Measurements from ENCODE around the gene RYR2.

The RYR2 gene

GRCh38 chr1:237041795-237042525 is at the start of gene RYR2:
TSS of gene RYR2 (plus strand) at chr1:237042184. CDS start at chr1:237042522, 338 bp downstream.
- DNase-seq (ENCODE audit: low read depth): no peak
- no peak within 1 kb of the TSS for H3K4me3 ChIP-seq (ENCODE audit: low read depth, low read length)
- TF ChIP-seq, protein P1, sequence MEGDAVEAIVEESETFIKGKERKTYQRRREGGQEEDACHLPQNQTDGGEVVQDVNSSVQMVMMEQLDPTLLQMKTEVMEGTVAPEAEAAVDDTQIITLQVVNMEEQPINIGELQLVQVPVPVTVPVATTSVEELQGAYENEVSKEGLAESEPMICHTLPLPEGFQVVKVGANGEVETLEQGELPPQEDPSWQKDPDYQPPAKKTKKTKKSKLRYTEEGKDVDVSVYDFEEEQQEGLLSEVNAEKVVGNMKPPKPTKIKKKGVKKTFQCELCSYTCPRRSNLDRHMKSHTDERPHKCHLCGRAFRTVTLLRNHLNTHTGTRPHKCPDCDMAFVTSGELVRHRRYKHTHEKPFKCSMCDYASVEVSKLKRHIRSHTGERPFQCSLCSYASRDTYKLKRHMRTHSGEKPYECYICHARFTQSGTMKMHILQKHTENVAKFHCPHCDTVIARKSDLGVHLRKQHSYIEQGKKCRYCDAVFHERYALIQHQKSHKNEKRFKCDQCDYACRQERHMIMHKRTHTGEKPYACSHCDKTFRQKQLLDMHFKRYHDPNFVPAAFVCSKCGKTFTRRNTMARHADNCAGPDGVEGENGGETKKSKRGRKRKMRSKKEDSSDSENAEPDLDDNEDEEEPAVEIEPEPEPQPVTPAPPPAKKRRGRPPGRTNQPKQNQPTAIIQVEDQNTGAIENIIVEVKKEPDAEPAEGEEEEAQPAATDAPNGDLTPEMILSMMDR (IDR thresholded peaks at IDR 0.05; ENCODE audit: insufficient read depth, low read depth, low read length, missing control alignments): peak; percentile 6

DNA sequence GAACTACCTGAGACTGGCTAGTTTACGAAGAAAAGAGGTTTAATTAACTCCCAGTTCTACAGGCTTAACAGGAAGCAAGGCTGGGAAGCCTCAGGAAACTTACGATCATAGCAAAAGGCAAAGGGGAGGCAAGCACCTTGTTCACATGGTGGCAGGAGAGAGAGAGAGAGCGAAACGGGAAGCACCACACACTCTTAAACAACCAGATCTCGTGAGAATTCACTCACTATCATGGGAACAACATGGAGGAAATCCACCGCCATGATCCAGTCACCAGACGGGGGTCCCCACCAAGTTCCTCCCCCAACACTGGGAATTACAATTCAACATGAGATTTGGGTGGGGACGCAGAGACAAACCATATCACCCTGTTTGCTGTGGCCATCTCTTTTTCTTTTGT is 49.5 kb upstream of the RYR2 start:
- TF ChIP-seq, protein P1 (IDR thresholded peaks at IDR 0.05; ENCODE audit: insufficient read depth, low read depth, low read length, missing control alignments): no peak
- no peak overlapping the region for H3K4me3 ChIP-seq (ENCODE audit: low read depth, low read length)
- no peak for DNase-seq (ENCODE audit: low read depth)

- no peak for DNase-seq (ENCODE audit: low read depth)
- TF ChIP-seq, protein P1 (IDR thresholded peaks at IDR 0.05; ENCODE audit: insufficient read depth, low read depth, low read length, missing control alignments): no peak
- H3K4me3 ChIP-seq (ENCODE audit: low read depth, low read length): no peak overlapping the region
Measured at GRCh38 chr1:236994450-236994849, 47.5 kb upstream of the RYR2 start.

DNA sequence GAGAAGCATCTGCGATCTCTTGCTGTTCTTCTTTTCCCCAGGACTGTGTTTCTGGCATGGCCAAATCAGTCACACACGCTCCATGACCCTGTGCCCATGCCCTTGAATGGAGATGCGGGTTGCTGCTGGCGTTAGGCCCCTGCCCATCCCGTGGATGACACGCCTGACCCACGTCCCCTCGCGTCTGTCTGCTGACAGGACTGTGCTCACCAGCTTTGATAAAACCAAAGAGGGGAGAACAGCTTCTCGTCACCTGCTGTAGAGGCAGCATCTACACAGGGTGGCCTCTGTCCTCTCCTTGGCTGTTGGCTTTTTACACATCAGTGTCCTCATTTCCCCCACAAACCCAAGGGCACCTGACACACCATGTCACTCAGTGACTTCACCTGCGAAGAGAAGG is 44.6 kb upstream of the RYR2 start:
- TF ChIP-seq, protein P1 (IDR thresholded peaks at IDR 0.05; ENCODE audit: insufficient read depth, low read depth, low read length, missing control alignments): no peak
- H3K4me3 ChIP-seq (ENCODE audit: low read depth, low read length): no peak overlapping the region
- no peak for DNase-seq (ENCODE audit: low read depth)

DNA sequence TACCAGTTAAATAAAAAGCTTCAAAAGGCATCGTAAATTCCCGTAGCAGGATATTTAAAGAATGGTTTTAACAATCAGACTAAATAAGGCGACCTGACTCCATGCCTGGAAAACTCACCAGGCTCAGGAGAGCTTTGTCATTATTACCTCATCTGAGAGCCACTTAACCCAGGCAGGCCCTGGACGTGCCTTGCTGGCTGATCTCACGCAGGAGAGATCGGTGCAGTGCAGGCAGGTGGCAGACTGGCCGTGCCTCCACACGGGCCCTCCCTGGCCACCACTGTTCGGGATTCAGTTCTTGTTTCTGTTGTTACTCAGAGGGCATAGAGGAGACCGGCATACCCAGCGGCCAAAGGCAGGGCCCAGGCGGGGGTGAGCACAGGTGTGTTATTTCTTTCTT is 44.1 kb upstream of the RYR2 start:
- H3K4me3 ChIP-seq (ENCODE audit: low read depth, low read length): no peak overlapping the region
- TF ChIP-seq, protein P1 (IDR thresholded peaks at IDR 0.05; ENCODE audit: insufficient read depth, low read depth, low read length, missing control alignments): no peak
- no peak for DNase-seq (ENCODE audit: low read depth)

DNA sequence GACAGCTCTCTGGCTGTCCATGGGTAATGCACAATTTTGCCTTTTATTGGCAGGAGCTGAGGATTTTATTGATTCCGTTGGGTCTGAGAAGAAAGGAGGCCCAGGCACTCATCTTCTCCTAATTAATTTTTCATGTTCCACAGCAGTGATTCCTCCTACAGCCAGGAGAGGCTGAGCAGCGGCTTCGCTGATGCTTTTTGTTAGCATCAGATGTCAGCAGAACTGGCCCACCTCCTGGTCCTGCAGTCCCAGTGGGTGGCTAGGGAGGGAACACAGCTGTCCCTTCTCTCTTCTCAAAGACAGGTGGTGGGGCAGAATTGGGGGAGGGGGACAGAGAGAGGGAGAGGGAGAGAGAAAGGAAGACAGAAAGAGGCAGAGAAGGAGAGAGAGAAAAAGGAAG is 43.4 kb upstream of the RYR2 start:
- TF ChIP-seq, protein P1 (IDR thresholded peaks at IDR 0.05; ENCODE audit: insufficient read depth, low read depth, low read length, missing control alignments): no peak
- H3K4me3 ChIP-seq (ENCODE audit: low read depth, low read length): no peak overlapping the region
- no peak for DNase-seq (ENCODE audit: low read depth)

DNA sequence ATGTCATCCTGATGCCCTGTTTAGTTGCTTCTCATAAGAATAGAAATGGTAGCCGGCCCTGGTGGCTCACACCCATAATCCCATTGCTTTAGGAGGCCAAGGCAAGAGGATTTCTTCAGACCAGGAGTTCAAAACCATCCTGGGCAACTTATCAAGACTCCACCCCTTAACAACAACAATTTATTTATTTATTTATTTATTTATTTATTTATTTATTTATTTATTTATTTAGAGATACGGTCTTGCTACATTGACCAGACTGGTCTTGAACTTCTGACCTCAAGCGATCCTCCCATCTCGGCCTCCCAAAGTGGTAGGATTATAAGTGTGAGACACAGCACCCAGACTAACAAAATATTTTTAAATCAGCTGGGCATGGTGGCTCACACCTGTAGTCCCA is 41.8 kb upstream of the RYR2 start:
- no peak overlapping the region for H3K4me3 ChIP-seq (ENCODE audit: low read depth, low read length)
- DNase-seq (ENCODE audit: low read depth): no peak
- TF ChIP-seq, protein P1 (IDR thresholded peaks at IDR 0.05; ENCODE audit: insufficient read depth, low read depth, low read length, missing control alignments): no peak
